ENCODE results near the gene MACROD2. TPM values are rescaled to one million over a fixed set of nuclear protein-coding genes. Genes with fewer than 3 reads are reported as not detected.

Gene MACROD2
- total and polyA plus RNA-seq, 4 donors, result 0.66 to 10.5 (median 3.3) TPM

DNA sequence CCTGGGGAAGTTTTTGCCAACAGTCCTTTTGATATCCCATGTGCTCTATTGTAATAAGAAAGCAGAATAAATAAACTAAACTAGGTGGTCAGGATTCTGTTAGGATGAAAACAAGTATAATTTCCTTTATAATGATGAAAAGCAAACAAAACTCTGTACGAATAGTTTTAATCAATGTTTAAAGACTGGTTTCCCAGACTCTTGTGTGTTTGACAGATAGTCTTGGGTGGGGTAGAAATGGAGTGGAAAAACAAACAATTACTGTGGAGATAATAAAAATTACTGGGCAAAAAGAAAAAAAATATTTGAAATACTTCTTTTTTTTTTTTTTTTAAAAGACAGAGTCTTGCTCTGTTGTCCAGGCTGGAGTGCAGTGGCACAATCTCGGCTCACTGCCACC is 494.2 kb downstream of the MACROD2 start:
- no peak overlapping the region for H3K27ac ChIP-seq (ENCODE audit: low read depth in 1 of 2, low read length in 2 of 2)
- no peaks in the 10 kb centered on the region for H3K36me3 ChIP-seq (ENCODE audit: control insufficient read depth in 4 of 4, insufficient read depth in 3 of 4, low read depth in 1 of 4, low read length in 3 of 4)
- no peak overlapping the region for H3K4me3 ChIP-seq (ENCODE audit: low read depth in 1 of 3, low read length in 3 of 3)
- H3K9ac ChIP-seq (ENCODE audit: low read depth in 1 of 2, low read length in 2 of 2), result no peak overlapping the region
- TF ChIP-seq TAF1 (conservative IDR thresholded peaks at IDR 0.05) (no peak), RXRA (IDR thresholded peaks at IDR 0.05) (peak in 1 of 2 donors; percentile 25)
- peaks cover 0 to 3% (median 0%) of the 10 kb centered on the region in 4 donors for H3K4me1 ChIP-seq (ENCODE audit: control insufficient read depth in 4 of 4, insufficient read depth in 4 of 4, low read length in 3 of 4)
- 44% methylated on average over 2 of the region's 2 CpGs for WGBS
- no peaks in the 10 kb centered on the region for H3K9me3 ChIP-seq (ENCODE audit: control insufficient read depth in 4 of 4, low read length in 3 of 4)
- H3K27me3 ChIP-seq (ENCODE audit: control insufficient read depth in 4 of 4, insufficient read depth in 4 of 4, low read length in 3 of 4), result no peaks in the 10 kb centered on the region
- DNase-seq (ENCODE audit: low spot score), result no peak

DNA sequence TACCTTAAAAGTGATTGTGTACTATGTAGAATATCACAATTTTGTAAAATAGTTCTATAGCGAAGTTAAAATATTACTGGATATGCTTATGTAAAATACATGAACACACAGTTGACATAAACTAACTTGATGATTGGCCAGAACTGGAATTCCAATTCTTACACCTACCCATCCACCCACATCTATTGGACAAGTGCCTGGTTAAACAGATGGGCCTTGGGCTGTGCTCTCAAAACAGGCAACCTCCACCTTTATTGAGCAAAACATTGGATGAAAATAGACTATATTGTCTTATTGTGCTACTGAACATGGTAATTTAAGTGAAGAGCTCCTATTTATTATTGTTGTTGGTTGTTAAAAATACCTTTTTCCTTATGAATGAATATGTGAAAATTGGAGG is 496.1 kb downstream of the MACROD2 start:
- no peaks in the 10 kb centered on the region for H3K27me3 ChIP-seq (ENCODE audit: control insufficient read depth in 4 of 4, insufficient read depth in 4 of 4, low read length in 3 of 4)
- no peak overlapping the region for H3K9ac ChIP-seq (ENCODE audit: low read depth in 1 of 2, low read length in 2 of 2)
- no peak overlapping the region for H3K4me3 ChIP-seq (ENCODE audit: low read depth in 1 of 3, low read length in 3 of 3)
- no peak overlapping the region for H3K27ac ChIP-seq (ENCODE audit: low read depth in 1 of 2, low read length in 2 of 2)
- WGBS, result 99% methylated on average over 1 of the region's 1 CpG
- H3K36me3 ChIP-seq (ENCODE audit: control insufficient read depth in 4 of 4, insufficient read depth in 3 of 4, low read depth in 1 of 4, low read length in 3 of 4), result no peaks in the 10 kb centered on the region
- peaks cover 0 to 3% (median 0%) of the 10 kb centered on the region in 4 donors for H3K4me1 ChIP-seq (ENCODE audit: control insufficient read depth in 4 of 4, insufficient read depth in 4 of 4, low read length in 3 of 4)
- H3K9me3 ChIP-seq (ENCODE audit: control insufficient read depth in 4 of 4, low read length in 3 of 4), result no peaks in the 10 kb centered on the region
- TF ChIP-seq, protein P1, sequence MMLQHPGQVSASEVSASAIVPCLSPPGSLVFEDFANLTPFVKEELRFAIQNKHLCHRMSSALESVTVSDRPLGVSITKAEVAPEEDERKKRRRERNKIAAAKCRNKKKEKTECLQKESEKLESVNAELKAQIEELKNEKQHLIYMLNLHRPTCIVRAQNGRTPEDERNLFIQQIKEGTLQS (IDR thresholded peaks at IDR 0.05), result no peak
- TF ChIP-seq HNF4A (conservative IDR thresholded peaks at IDR 0.05) (no peak), RAD21 (IDR thresholded peaks at IDR 0.05) (no peak), RXRA (IDR thresholded peaks at IDR 0.05) (no peak), HNF4G (IDR thresholded peaks at IDR 0.05) (no peak), EGR1 (IDR thresholded peaks at IDR 0.05; ENCODE audit: low read depth in 2 of 2) (no peak), YY1 (IDR thresholded peaks at IDR 0.05) (no peak), SP1 (IDR thresholded peaks at IDR 0.05) (no peak), JUND (IDR thresholded peaks at IDR 0.05) (no peak), TAF1 (conservative IDR thresholded peaks at IDR 0.05) (no peak), GABPA (IDR thresholded peaks at IDR 0.05 in 1 of 2, conservative IDR thresholded peaks at IDR 0.05 in 1 of 2) (no peak), FOXA1 (IDR thresholded peaks at IDR 0.05) (no peak)
- TF ChIP-seq, protein P2, sequence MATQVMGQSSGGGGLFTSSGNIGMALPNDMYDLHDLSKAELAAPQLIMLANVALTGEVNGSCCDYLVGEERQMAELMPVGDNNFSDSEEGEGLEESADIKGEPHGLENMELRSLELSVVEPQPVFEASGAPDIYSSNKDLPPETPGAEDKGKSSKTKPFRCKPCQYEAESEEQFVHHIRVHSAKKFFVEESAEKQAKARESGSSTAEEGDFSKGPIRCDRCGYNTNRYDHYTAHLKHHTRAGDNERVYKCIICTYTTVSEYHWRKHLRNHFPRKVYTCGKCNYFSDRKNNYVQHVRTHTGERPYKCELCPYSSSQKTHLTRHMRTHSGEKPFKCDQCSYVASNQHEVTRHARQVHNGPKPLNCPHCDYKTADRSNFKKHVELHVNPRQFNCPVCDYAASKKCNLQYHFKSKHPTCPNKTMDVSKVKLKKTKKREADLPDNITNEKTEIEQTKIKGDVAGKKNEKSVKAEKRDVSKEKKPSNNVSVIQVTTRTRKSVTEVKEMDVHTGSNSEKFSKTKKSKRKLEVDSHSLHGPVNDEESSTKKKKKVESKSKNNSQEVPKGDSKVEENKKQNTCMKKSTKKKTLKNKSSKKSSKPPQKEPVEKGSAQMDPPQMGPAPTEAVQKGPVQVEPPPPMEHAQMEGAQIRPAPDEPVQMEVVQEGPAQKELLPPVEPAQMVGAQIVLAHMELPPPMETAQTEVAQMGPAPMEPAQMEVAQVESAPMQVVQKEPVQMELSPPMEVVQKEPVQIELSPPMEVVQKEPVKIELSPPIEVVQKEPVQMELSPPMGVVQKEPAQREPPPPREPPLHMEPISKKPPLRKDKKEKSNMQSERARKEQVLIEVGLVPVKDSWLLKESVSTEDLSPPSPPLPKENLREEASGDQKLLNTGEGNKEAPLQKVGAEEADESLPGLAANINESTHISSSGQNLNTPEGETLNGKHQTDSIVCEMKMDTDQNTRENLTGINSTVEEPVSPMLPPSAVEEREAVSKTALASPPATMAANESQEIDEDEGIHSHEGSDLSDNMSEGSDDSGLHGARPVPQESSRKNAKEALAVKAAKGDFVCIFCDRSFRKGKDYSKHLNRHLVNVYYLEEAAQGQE (IDR thresholded peaks at IDR 0.05), result no peak
- TF ChIP-seq, protein P3, sequence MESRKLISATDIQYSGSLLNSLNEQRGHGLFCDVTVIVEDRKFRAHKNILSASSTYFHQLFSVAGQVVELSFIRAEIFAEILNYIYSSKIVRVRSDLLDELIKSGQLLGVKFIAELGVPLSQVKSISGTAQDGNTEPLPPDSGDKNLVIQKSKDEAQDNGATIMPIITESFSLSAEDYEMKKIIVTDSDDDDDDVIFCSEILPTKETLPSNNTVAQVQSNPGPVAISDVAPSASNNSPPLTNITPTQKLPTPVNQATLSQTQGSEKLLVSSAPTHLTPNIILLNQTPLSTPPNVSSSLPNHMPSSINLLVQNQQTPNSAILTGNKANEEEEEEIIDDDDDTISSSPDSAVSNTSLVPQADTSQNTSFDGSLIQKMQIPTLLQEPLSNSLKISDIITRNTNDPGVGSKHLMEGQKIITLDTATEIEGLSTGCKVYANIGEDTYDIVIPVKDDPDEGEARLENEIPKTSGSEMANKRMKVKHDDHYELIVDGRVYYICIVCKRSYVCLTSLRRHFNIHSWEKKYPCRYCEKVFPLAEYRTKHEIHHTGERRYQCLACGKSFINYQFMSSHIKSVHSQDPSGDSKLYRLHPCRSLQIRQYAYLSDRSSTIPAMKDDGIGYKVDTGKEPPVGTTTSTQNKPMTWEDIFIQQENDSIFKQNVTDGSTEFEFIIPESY (IDR thresholded peaks at IDR 0.05), result no peak
- TF ChIP-seq, protein P4, sequence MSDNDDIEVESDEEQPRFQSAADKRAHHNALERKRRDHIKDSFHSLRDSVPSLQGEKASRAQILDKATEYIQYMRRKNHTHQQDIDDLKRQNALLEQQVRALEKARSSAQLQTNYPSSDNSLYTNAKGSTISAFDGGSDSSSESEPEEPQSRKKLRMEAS (IDR thresholded peaks at IDR 0.05), result no peak
- DNase-seq (ENCODE audit: low spot score), result no peak

All from liver (tissue), 9 donors.